ENCODE measurements around the gene TRIM62. TPM values are rescaled to one million over a fixed set of nuclear protein-coding genes. Genes with fewer than 3 reads are reported as not detected.

TRIM62 gene
- total and polyA plus RNA-seq, 4 donors, result 0.60 to 1.3 (median 1.1) TPM

- no peak overlapping the region for H3K9ac ChIP-seq (ENCODE audit: low read depth in 1 of 2, low read length in 2 of 2)
- no peak overlapping the region for H3K27ac ChIP-seq (ENCODE audit: low read depth in 1 of 2, low read length in 2 of 2)
- H3K4me1 ChIP-seq (ENCODE audit: control insufficient read depth in 4 of 4, insufficient read depth in 4 of 4, low read length in 3 of 4), result no peaks in the 10 kb centered on the region
- H3K27me3 ChIP-seq (ENCODE audit: control insufficient read depth in 4 of 4, insufficient read depth in 4 of 4, low read length in 3 of 4), result no peaks in the 10 kb centered on the region
- no peaks in the 10 kb centered on the region for H3K36me3 ChIP-seq (ENCODE audit: control insufficient read depth in 4 of 4, insufficient read depth in 3 of 4, low read depth in 1 of 4, low read length in 3 of 4)
- 91% methylated on average over 7 of the region's 7 CpGs for WGBS
- H3K9me3 ChIP-seq (ENCODE audit: control insufficient read depth in 4 of 4, low read length in 3 of 4), result no peaks in the 10 kb centered on the region
- no peak for TF ChIP-seq FOXA1 (IDR thresholded peaks at IDR 0.05)
- no peak for TF ChIP-seq EGR1 (IDR thresholded peaks at IDR 0.05; ENCODE audit: low read depth in 2 of 2)
- TF ChIP-seq SP1 (IDR thresholded peaks at IDR 0.05), result no peak
- no peak for TF ChIP-seq GABPA (IDR thresholded peaks at IDR 0.05 in 1 of 2, conservative IDR thresholded peaks at IDR 0.05 in 1 of 2)
- no peak for TF ChIP-seq ZBTB33 (IDR thresholded peaks at IDR 0.05)
- TF ChIP-seq, protein P1, sequence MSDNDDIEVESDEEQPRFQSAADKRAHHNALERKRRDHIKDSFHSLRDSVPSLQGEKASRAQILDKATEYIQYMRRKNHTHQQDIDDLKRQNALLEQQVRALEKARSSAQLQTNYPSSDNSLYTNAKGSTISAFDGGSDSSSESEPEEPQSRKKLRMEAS (IDR thresholded peaks at IDR 0.05), result no peak
- no peak for TF ChIP-seq TAF1 (conservative IDR thresholded peaks at IDR 0.05)
- no peak for TF ChIP-seq CTCF (IDR thresholded peaks at IDR 0.05; ENCODE audit: low read depth, low read length, missing input control)
- TF ChIP-seq REST (IDR thresholded peaks at IDR 0.05), result no peak
- TF ChIP-seq, protein P2, sequence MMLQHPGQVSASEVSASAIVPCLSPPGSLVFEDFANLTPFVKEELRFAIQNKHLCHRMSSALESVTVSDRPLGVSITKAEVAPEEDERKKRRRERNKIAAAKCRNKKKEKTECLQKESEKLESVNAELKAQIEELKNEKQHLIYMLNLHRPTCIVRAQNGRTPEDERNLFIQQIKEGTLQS (IDR thresholded peaks at IDR 0.05), result no peak
- no peak for DNase-seq (ENCODE audit: low spot score)
- H3K4me3 ChIP-seq (ENCODE audit: low read depth in 1 of 3, low read length in 3 of 3), result no peak overlapping the region
Measured at GRCh38 chr1:33231166-33231565, 49.3 kb upstream of the TRIM62 start.

- no peaks in the 10 kb centered on the region for H3K4me1 ChIP-seq (ENCODE audit: control insufficient read depth in 4 of 4, insufficient read depth in 4 of 4, low read length in 3 of 4)
- H3K9me3 ChIP-seq (ENCODE audit: control insufficient read depth in 4 of 4, low read length in 3 of 4), result no peaks in the 10 kb centered on the region
- no peak overlapping the region for H3K9ac ChIP-seq (ENCODE audit: low read depth in 1 of 2, low read length in 2 of 2)
- 40% methylated on average over 5 of the region's 5 CpGs for WGBS
- H3K4me3 ChIP-seq (ENCODE audit: low read depth in 1 of 3, low read length in 3 of 3), result no peak overlapping the region
- DNase-seq (ENCODE audit: low spot score), result no peak
- H3K27me3 ChIP-seq (ENCODE audit: control insufficient read depth in 4 of 4, insufficient read depth in 4 of 4, low read length in 3 of 4), result no peaks in the 10 kb centered on the region
- TF ChIP-seq RXRA (IDR thresholded peaks at IDR 0.05) (peak in 1 of 2 donors; percentile 37), NR2F2 (IDR thresholded peaks at IDR 0.05) (peak; percentile 96), EGR1 (IDR thresholded peaks at IDR 0.05; ENCODE audit: low read depth in 2 of 2) (no peak), GABPA (IDR thresholded peaks at IDR 0.05 in 1 of 2, conservative IDR thresholded peaks at IDR 0.05 in 1 of 2) (no peak), CTCF (IDR thresholded peaks at IDR 0.05; ENCODE audit: low read depth, low read length, missing input control) (no peak)
- TF ChIP-seq, protein P2 (IDR thresholded peaks at IDR 0.05), result peak; percentile 46
- H3K36me3 ChIP-seq (ENCODE audit: control insufficient read depth in 4 of 4, insufficient read depth in 3 of 4, low read depth in 1 of 4, low read length in 3 of 4), result no peaks in the 10 kb centered on the region
- H3K27ac ChIP-seq (ENCODE audit: low read depth in 1 of 2, low read length in 2 of 2), result peak overlapping the region in 1 of 2 donors; percentile 56
Measured at GRCh38 chr1:33228935-33229487, 47.2 kb upstream of the TRIM62 start.
